WTC11 (cell line): ENCODE results near the gene LRMDA. TPM values are rescaled to one million over a fixed set of nuclear protein-coding genes. Genes with fewer than 3 reads are reported as not detected.

ENCODE experiments used
- ATAC-seq: fragments of 200-7000 bp; cut with Tn5 transposase; 2 replicates; pipeline ENCODE4 v1.10.0; 2021; ENCODE audit warnings: mild to moderate bottlenecking, moderate library complexity
- CTCF ChIA-PET: fragments of 300-600 bp; sonication (Branson Sonifier 250); formaldehyde crosslinking; loops from one replicate; lab custom pipeline; 2021; ENCODE audit warnings: antibody characterized with exemption; lab: Charles Lee
- POLR2A ChIA-PET: fragments of 350-600 bp; sonication (Branson Sonifier 250); formaldehyde crosslinking; loops from one replicate; lab custom pipeline; 2021; ENCODE audit warnings: antibody characterized with exemption; lab: Charles Lee
- DNase-seq: peaks from one replicate; pipeline ENCODE4 v3.0.0; 2021; ENCODE audit warnings: low spot score
- H3K27ac Mint-ChIP-seq: 2 replicates; pipeline ENCODE4 v1.8.0; 2021; ENCODE audit warnings: mixed read lengths
- H3K27me3 Mint-ChIP-seq: 2 replicates; pipeline ENCODE4 v1.8.0; 2021; ENCODE audit warnings: low read depth, mild to moderate bottlenecking, moderate library complexity, mixed read lengths
- H3K36me3 Mint-ChIP-seq: 2 replicates; pipeline ENCODE4 v1.8.0; 2021; ENCODE audit warnings: mixed read lengths
- H3K4me1 Mint-ChIP-seq: 2 replicates; pipeline ENCODE4 v1.8.0; 2022; ENCODE audit warnings: mixed read lengths
- H3K4me3 Mint-ChIP-seq: 2 replicates; pipeline ENCODE4 v1.8.0; 2021; ENCODE audit warnings: mild to moderate bottlenecking, moderate library complexity, mixed read lengths
- H3K9me3 Mint-ChIP-seq: 2 replicates; pipeline ENCODE4 v1.8.0; 2021; ENCODE audit warnings: mixed read lengths
- AFF4 ChIP-seq: sonication (generic); formaldehyde crosslinking; IDR thresholded peaks from 2 replicates; pipeline ENCODE4 v1.8.1; 2023; ENCODE audit warnings: mild to moderate bottlenecking, missing genetic modification reagents, borderline replicate concordance
- ATF6 ChIP-seq: sonication (generic); formaldehyde crosslinking; IDR thresholded peaks from 2 replicates; pipeline ENCODE4 v1.8.1; 2023; ENCODE audit warnings: mild to moderate bottlenecking, missing genetic modification reagents
- CDX4 ChIP-seq: fragments of 250-450 bp; sonication (Bioruptor Pico); IDR thresholded peaks from 2 replicates; pipeline ENCODE4 v1.9.0; 2021; ENCODE audit warnings: moderate library complexity, mild to moderate bottlenecking, inconsistent platforms, borderline replicate concordance
- CREB1 ChIP-seq: sonication (generic); formaldehyde crosslinking; IDR thresholded peaks from 2 replicates; pipeline ENCODE4 v1.8.0; 2023; ENCODE audit warnings: mild to moderate bottlenecking, missing genetic modification reagents
- EMX1 ChIP-seq: fragments of 250-450 bp; sonication (Bioruptor Pico); IDR thresholded peaks from 2 replicates; pipeline ENCODE4 v1.8.0; 2021; ENCODE audit warnings: mild to moderate bottlenecking
- ETV6 ChIP-seq: sonication (generic); formaldehyde crosslinking; IDR thresholded peaks from 2 replicates; pipeline ENCODE4 v1.8.1; 2022; ENCODE audit warnings: mild to moderate bottlenecking, missing genetic modification reagents
- FOXJ3 ChIP-seq: sonication (generic); formaldehyde crosslinking; IDR thresholded peaks from 2 replicates; pipeline ENCODE4 v1.9.0; 2021; ENCODE audit warnings: missing genetic modification reagents, mild to moderate bottlenecking, borderline replicate concordance
- FOXK1 ChIP-seq: sonication (generic); formaldehyde crosslinking; IDR thresholded peaks from 2 replicates; pipeline ENCODE4 v1.8.0; 2022; ENCODE audit warnings: mild to moderate bottlenecking, moderate library complexity, missing genetic modification reagents
- IRF2 ChIP-seq: sonication (generic); formaldehyde crosslinking; IDR thresholded peaks from 2 replicates; pipeline ENCODE4 v1.8.0; 2022; ENCODE audit warnings: low read depth, missing genetic modification reagents, borderline replicate concordance
- MYBL2 ChIP-seq: sonication (generic); formaldehyde crosslinking; IDR thresholded peaks from 2 replicates; pipeline ENCODE4 v1.8.1; 2023; ENCODE audit warnings: mild to moderate bottlenecking, moderate library complexity, missing genetic modification reagents
- NR2C2 ChIP-seq: sonication (generic); formaldehyde crosslinking; IDR thresholded peaks from 2 replicates; pipeline ENCODE4 v1.8.0; 2022; ENCODE audit warnings: mild to moderate bottlenecking, missing genetic modification reagents
- PRDM15 ChIP-seq: sonication (generic); formaldehyde crosslinking; IDR thresholded peaks from 2 replicates; pipeline ENCODE4 v1.8.0; 2022; ENCODE audit warnings: missing genetic modification reagents
- PREB ChIP-seq: sonication (generic); formaldehyde crosslinking; IDR thresholded peaks from 2 replicates; pipeline ENCODE4 v1.8.1; 2022; ENCODE audit warnings: mild to moderate bottlenecking, missing genetic modification reagents, moderate library complexity, borderline replicate concordance
- SMAD3 ChIP-seq: sonication (generic); formaldehyde crosslinking; IDR thresholded peaks from 2 replicates; pipeline ENCODE4 v1.8.0; 2022; ENCODE audit warnings: missing genetic modification reagents, mild to moderate bottlenecking, borderline replicate concordance
- SOX15 ChIP-seq: fragments of 250-450 bp; sonication (Bioruptor Pico); IDR thresholded peaks from 2 replicates; pipeline ENCODE4 v1.9.0; 2021; ENCODE audit warnings: mild to moderate bottlenecking
- STAT6 ChIP-seq: sonication (generic); formaldehyde crosslinking; conservative IDR thresholded peaks from 2 replicates; pipeline ENCODE4 v1.8.1; 2023; ENCODE audit warnings: mild to moderate bottlenecking, low read depth, missing genetic modification reagents, moderate library complexity
- USF2 ChIP-seq: sonication (generic); formaldehyde crosslinking; IDR thresholded peaks from 2 replicates; pipeline ENCODE4 v1.8.1; 2023; ENCODE audit warnings: mild to moderate bottlenecking, missing genetic modification reagents, moderate library complexity
- ZMAT4 ChIP-seq: fragments of 250-450 bp; sonication (Bioruptor Pico); IDR thresholded peaks from 2 replicates; pipeline ENCODE4 v1.9.0; 2021; ENCODE audit warnings: mild to moderate bottlenecking
- ZNF219 ChIP-seq: sonication (generic); formaldehyde crosslinking; IDR thresholded peaks from 2 replicates; pipeline ENCODE4 v1.8.0; 2023; ENCODE audit warnings: missing genetic modification reagents, mild to moderate bottlenecking, borderline replicate concordance
- total RNA-seq: library from RNA; stranded (reverse); gene quantifications from 3 replicates; pipeline ENCODE4 v1.2.3, GENCODE V29; 2021

The LRMDA gene
- total RNA-seq, 1 experiment from 2014 or later = 0.92 TPM

GRCh38 chr10:75977139-75977538, 545.7 kb downstream of the LRMDA start:
- ChIA-PET POLR2A (no interaction called here), CTCF (interaction anchor here (0.5 to 1.4 kb wide), 2 partner anchors 60 to 1743 kb away, joined by 4 to 5 read pairs; no protein-coding TSS in a partner anchor)
- H3K36me3 Mint-ChIP-seq = no peaks in the 10 kb centered on the region
- ATAC-seq (no peak), DNase-seq (no peak)
- no peaks in the 10 kb centered on the region for H3K9me3 Mint-ChIP-seq
- H3K4me3 Mint-ChIP-seq = no peak overlapping the region
- TF ChIP-seq SOX15 (CRISPR knock-in tag) (no peak), EMX1 (CRISPR knock-in tag) (no peak), USF2 (CRISPR knock-in tag) (no peak), AFF4 (CRISPR knock-in tag) (no peak)
- H3K27me3 Mint-ChIP-seq = no peaks in the 10 kb centered on the region
- 0 out of 2 replicates have a peak, but pooled peaks cover 4% of the 10 kb centered on the region for H3K4me1 Mint-ChIP-seq
- H3K27ac Mint-ChIP-seq = no peak overlapping the region

GRCh38 chr10:75978213-75978612, 546.8 kb downstream of the LRMDA start:
- CTCF ChIA-PET = no interaction called here
- Mint-ChIP-seq H3K4me1 (peaks cover 4% of the 10 kb centered on the region; the same call in 1 of the 2 replicates), H3K27me3 (no peaks in the 10 kb centered on the region), H3K27ac (no peak overlapping the region), H3K4me3 (no peak overlapping the region), H3K36me3 (no peaks in the 10 kb centered on the region), H3K9me3 (no peaks in the 10 kb centered on the region)
- DNase-seq (no peak), ATAC-seq (peak; percentile 50)
- POLR2A ChIA-PET = no interaction called here
- no peak for TF ChIP-seq CDX4 (CRISPR knock-in tag)
- TF ChIP-seq IRF2 = no peak
- no peak for TF ChIP-seq ETV6
- no peak for TF ChIP-seq CREB1 (CRISPR knock-in tag)
- TF ChIP-seq STAT6 = no peak
- no peak for TF ChIP-seq SMAD3 (CRISPR knock-in tag)
- TF ChIP-seq ZMAT4 = no peak
- TF ChIP-seq NR2C2 = no peak
- no peak for TF ChIP-seq ATF6 (CRISPR knock-in tag)
- no peak for TF ChIP-seq FOXJ3 (CRISPR knock-in tag)
- no peak for TF ChIP-seq ZNF219
- TF ChIP-seq PRDM15 (CRISPR knock-in tag) = no peak
- no peak for TF ChIP-seq FOXK1 (CRISPR knock-in tag)
- TF ChIP-seq PREB (CRISPR knock-in tag) = no peak
- TF ChIP-seq MYBL2 (CRISPR knock-in tag) = no peak
